ENCODE data around the gene FAM171A1.
"Not testable (repeated sequence)": the region's sequence is repeated elsewhere in the genome, so short reads cannot be mapped to it uniquely, and the experiment has no call there.

The FAM171A1 gene

GRCh38 chr10:15202639-15203038 lies 168.4 kb downstream of the FAM171A1 start:
- Histone ChIP-seq H3K9ac (ENCODE audit: low read depth, low read length) (no peak overlapping the region), H3K4me1 (ENCODE audit: control insufficient read depth, insufficient read depth, low read length) (peaks cover 8% of the 10 kb centered on the region; the same call in 1 of the 2 replicates), H3K36me3 (ENCODE audit: control insufficient read depth, insufficient read depth, low read length) (no peaks in the 10 kb centered on the region), H3K4me3 (ENCODE audit: low read depth, low read length) (no peak overlapping the region), H3K27me3 (ENCODE audit: control insufficient read depth, insufficient read depth, low read length) (no peaks in the 10 kb centered on the region), H3K27ac (ENCODE audit: low read depth, low read length) (no peak overlapping the region), H3K9me3 (ENCODE audit: control insufficient read depth, insufficient read depth, low read length) (no peaks in the 10 kb centered on the region)

GRCh38 chr10:15202301-15202621 lies 168.8 kb downstream of the FAM171A1 start:
- not testable (repeated sequence) for H3K9me3 ChIP-seq (ENCODE audit: control insufficient read depth, insufficient read depth, low read length); H3K27me3 ChIP-seq (ENCODE audit: control insufficient read depth, insufficient read depth, low read length); H3K4me3 ChIP-seq (ENCODE audit: low read depth, low read length); H3K36me3 ChIP-seq (ENCODE audit: control insufficient read depth, insufficient read depth, low read length); H3K4me1 ChIP-seq (ENCODE audit: control insufficient read depth, insufficient read depth, low read length); H3K9ac ChIP-seq (ENCODE audit: low read depth, low read length); H3K27ac ChIP-seq (ENCODE audit: low read depth, low read length)

DNA sequence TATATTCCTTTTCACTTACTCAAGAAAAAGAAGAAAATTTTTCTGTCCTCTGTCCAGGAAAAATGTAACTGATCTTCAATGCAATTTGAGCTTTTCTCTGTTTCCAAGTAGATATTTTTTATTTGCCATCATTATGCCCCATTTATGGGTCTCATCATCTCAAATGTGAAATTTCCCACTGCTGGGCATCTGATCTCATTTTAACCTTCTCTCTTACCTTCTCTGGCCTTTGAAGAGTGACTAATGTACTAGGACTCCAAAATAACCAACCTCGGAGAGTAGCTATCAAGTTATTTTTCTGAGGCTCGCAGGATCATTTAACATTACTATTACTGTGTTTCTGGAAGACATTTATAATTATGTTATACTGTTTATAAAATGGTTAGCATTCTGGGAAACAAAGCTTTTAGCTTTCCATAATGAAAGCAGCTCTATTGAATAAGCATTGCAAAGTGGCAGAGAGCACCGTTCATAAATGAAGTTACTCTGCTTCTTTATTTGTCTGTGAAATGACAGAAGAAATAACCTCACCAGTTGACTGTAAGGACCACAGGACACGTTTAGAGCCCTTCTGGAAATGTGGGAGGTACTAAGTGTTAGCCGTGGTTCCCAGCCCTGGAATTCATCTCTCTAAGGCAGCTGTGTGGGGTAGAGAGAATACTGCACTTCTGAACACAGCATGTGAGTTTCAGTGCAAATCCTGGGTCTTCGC lies 169.3 kb downstream of the FAM171A1 start:
- no peaks in the 10 kb centered on the region for H3K36me3 ChIP-seq (ENCODE audit: control insufficient read depth, insufficient read depth, low read length)
- H3K4me1 ChIP-seq (ENCODE audit: control insufficient read depth, insufficient read depth, low read length) = peaks cover 8% of the 10 kb centered on the region; the same call in 1 of the 2 replicates
- H3K9me3 ChIP-seq (ENCODE audit: control insufficient read depth, insufficient read depth, low read length) = no peaks in the 10 kb centered on the region
- H3K4me3 ChIP-seq (ENCODE audit: low read depth, low read length) = no peak overlapping the region
- H3K9ac ChIP-seq (ENCODE audit: low read depth, low read length) = no peak overlapping the region
- H3K27me3 ChIP-seq (ENCODE audit: control insufficient read depth, insufficient read depth, low read length) = no peaks in the 10 kb centered on the region
- peak overlapping the region; percentile 26 for H3K27ac ChIP-seq (ENCODE audit: low read depth, low read length)

DNA sequence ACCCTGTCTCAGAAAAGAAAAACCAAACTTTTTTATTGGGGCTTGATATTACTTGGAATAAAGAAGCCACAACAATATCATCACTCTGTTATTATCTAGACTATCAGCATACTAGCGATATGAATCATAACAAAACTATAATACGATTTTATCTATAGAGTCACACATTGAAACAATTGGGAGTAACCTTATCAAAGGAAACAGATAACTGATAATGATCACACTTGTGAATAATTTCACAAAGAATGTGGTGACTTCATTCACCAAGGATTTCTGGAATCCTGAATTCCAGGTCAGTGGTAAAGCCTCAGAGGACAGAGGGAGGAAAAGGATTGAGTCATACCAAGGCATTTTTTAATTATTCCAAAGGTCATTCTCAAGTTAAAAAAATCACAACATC lies 170.5 kb downstream of the FAM171A1 start:
- Histone ChIP-seq H3K27me3 (ENCODE audit: control insufficient read depth, insufficient read depth, low read length) (no peaks in the 10 kb centered on the region), H3K4me3 (ENCODE audit: low read depth, low read length) (no peak overlapping the region), H3K9ac (ENCODE audit: low read depth, low read length) (peak overlapping the region; percentile 46; the same call in 1 of the 2 replicates), H3K27ac (ENCODE audit: low read depth, low read length) (peak overlapping the region; percentile 59), H3K36me3 (ENCODE audit: control insufficient read depth, insufficient read depth, low read length) (no peaks in the 10 kb centered on the region), H3K9me3 (ENCODE audit: control insufficient read depth, insufficient read depth, low read length) (no peaks in the 10 kb centered on the region), H3K4me1 (ENCODE audit: control insufficient read depth, insufficient read depth, low read length) (peaks cover 8% of the 10 kb centered on the region; the same call in 1 of the 2 replicates)

GRCh38 chr10:15197911-15198310 lies 173.2 kb downstream of the FAM171A1 start:
- no peak overlapping the region for H3K9ac ChIP-seq (ENCODE audit: low read depth, low read length)
- H3K4me1 ChIP-seq (ENCODE audit: control insufficient read depth, insufficient read depth, low read length) = peaks cover 8% of the 10 kb centered on the region; the same call in 1 of the 2 replicates
- no peak overlapping the region for H3K4me3 ChIP-seq (ENCODE audit: low read depth, low read length)
- H3K36me3 ChIP-seq (ENCODE audit: control insufficient read depth, insufficient read depth, low read length) = no peaks in the 10 kb centered on the region
- no peak overlapping the region for H3K27ac ChIP-seq (ENCODE audit: low read depth, low read length)
- no peaks in the 10 kb centered on the region for H3K9me3 ChIP-seq (ENCODE audit: control insufficient read depth, insufficient read depth, low read length)
- H3K27me3 ChIP-seq (ENCODE audit: control insufficient read depth, insufficient read depth, low read length) = no peaks in the 10 kb centered on the region

GRCh38 chr10:15197276-15197675 lies 173.8 kb downstream of the FAM171A1 start:
- no peaks in the 10 kb centered on the region for H3K9me3 ChIP-seq (ENCODE audit: control insufficient read depth, insufficient read depth, low read length)
- no peaks in the 10 kb centered on the region for H3K36me3 ChIP-seq (ENCODE audit: control insufficient read depth, insufficient read depth, low read length)
- no peaks in the 10 kb centered on the region for H3K27me3 ChIP-seq (ENCODE audit: control insufficient read depth, insufficient read depth, low read length)
- no peak overlapping the region for H3K27ac ChIP-seq (ENCODE audit: low read depth, low read length)
- peaks cover 8% of the 10 kb centered on the region; the same call in 1 of the 2 replicates for H3K4me1 ChIP-seq (ENCODE audit: control insufficient read depth, insufficient read depth, low read length)
- H3K4me3 ChIP-seq (ENCODE audit: low read depth, low read length) = no peak overlapping the region
- no peak overlapping the region for H3K9ac ChIP-seq (ENCODE audit: low read depth, low read length)

GRCh38 chr10:15196021-15196834 lies 174.9 kb downstream of the FAM171A1 start:
- H3K36me3 ChIP-seq (ENCODE audit: control insufficient read depth, insufficient read depth, low read length) = no peaks in the 10 kb centered on the region
- H3K9ac ChIP-seq (ENCODE audit: low read depth, low read length) = no peak overlapping the region
- peaks cover 8% of the 10 kb centered on the region; the same call in 1 of the 2 replicates for H3K4me1 ChIP-seq (ENCODE audit: control insufficient read depth, insufficient read depth, low read length)
- no peaks in the 10 kb centered on the region for H3K27me3 ChIP-seq (ENCODE audit: control insufficient read depth, insufficient read depth, low read length)
- no peak overlapping the region for H3K4me3 ChIP-seq (ENCODE audit: low read depth, low read length)
- H3K27ac ChIP-seq (ENCODE audit: low read depth, low read length) = no peak overlapping the region
- H3K9me3 ChIP-seq (ENCODE audit: control insufficient read depth, insufficient read depth, low read length) = no peaks in the 10 kb centered on the region

- Histone ChIP-seq H3K36me3 (ENCODE audit: control insufficient read depth, insufficient read depth, low read length) (no peaks in the 10 kb centered on the region), H3K9me3 (ENCODE audit: control insufficient read depth, insufficient read depth, low read length) (no peaks in the 10 kb centered on the region), H3K27ac (ENCODE audit: low read depth, low read length) (no peak overlapping the region), H3K4me3 (ENCODE audit: low read depth, low read length) (no peak overlapping the region), H3K9ac (ENCODE audit: low read depth, low read length) (no peak overlapping the region), H3K27me3 (ENCODE audit: control insufficient read depth, insufficient read depth, low read length) (no peaks in the 10 kb centered on the region), H3K4me1 (ENCODE audit: control insufficient read depth, insufficient read depth, low read length) (no peaks in the 10 kb centered on the region)
Measured at GRCh38 chr10:15189133-15189885, 181.8 kb downstream of the FAM171A1 start.

- Histone ChIP-seq H3K27me3 (ENCODE audit: control insufficient read depth, insufficient read depth, low read length) (no peaks in the 10 kb centered on the region), H3K4me3 (ENCODE audit: low read depth, low read length) (no peak overlapping the region), H3K27ac (ENCODE audit: low read depth, low read length) (no peak overlapping the region), H3K9ac (ENCODE audit: low read depth, low read length) (no peak overlapping the region), H3K9me3 (ENCODE audit: control insufficient read depth, insufficient read depth, low read length) (no peaks in the 10 kb centered on the region), H3K36me3 (ENCODE audit: control insufficient read depth, insufficient read depth, low read length) (no peaks in the 10 kb centered on the region), H3K4me1 (ENCODE audit: control insufficient read depth, insufficient read depth, low read length) (no peaks in the 10 kb centered on the region)
Measured at GRCh38 chr10:15188603-15189002, 182.5 kb downstream of the FAM171A1 start.

DNA sequence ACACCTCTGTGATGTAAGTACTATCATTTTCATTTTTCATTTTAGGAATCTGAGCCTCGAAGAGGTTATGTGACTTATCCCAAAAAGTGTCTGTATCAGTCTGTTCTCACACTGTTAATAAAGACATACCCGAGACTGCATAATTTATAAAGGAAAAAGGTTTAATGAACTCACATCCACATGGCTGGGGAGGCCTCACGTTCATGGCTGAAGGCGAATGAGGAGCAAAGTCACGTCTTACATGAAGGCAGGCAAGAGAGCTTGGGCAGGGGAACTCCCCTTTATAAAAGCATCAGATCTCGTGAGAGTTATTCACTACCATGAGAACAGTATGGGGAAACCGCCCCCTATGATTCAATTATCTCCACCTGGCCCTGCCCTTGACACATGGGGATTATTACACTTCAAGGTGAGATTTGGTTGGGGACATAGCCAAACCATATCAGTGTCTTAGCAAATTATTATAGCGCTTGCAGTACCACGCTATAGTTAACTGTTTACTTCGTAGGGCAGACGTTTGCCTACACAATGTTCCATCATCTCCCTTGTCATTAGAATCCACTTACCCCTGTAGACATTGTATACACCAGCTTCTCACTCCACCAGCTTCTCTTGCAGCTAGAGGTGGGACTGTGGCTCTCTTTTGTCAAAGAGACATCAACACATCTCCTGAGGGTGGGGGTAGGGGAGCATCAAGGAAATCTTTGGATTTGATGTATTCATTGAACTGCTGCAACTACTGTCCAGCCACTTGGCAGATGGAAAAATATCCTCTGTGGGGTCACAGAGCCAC lies 187.2 kb downstream of the FAM171A1 start:
- Histone ChIP-seq H3K9me3 (ENCODE audit: control insufficient read depth, insufficient read depth, low read length) (no peaks in the 10 kb centered on the region), H3K27ac (ENCODE audit: low read depth, low read length) (no peak overlapping the region), H3K4me1 (ENCODE audit: control insufficient read depth, insufficient read depth, low read length) (no peaks in the 10 kb centered on the region), H3K36me3 (ENCODE audit: control insufficient read depth, insufficient read depth, low read length) (no peaks in the 10 kb centered on the region), H3K9ac (ENCODE audit: low read depth, low read length) (no peak overlapping the region), H3K27me3 (ENCODE audit: control insufficient read depth, insufficient read depth, low read length) (no peaks in the 10 kb centered on the region), H3K4me3 (ENCODE audit: low read depth, low read length) (no peak overlapping the region)

Data from HUES48 (cell line).